ENCODE data around the gene ATP5PB. TPM values are rescaled to one million over a fixed set of nuclear protein-coding genes. Genes with fewer than 3 reads are reported as not detected.
A peak's percentile ranks its signal among the peaks of the same experiment; 100 is the strongest.

The ATP5PB gene
- total RNA-seq (10 to 100 TPM; 47.3 to 51.5 TPM), total RNA-seq (65.9 to 302 (median 107) reads per million in 172 experiments)
- polyA plus RNA-seq (2013, experiment 1 of 2) = 251 TPM
- 222 TPM for polyA plus RNA-seq (2013, experiment 2 of 2)

- H3K36me3 Mint-ChIP-seq (ENCODE audit: low read depth) = peaks cover 91% of the 10 kb centered on the region
- DNase-seq (peak; percentile 73 to 99 (median 84)), ATAC-seq (ENCODE audit: poor library complexity) (peak; percentile 95)
- peaks cover 92% of the 10 kb centered on the region for H3K4me1 Mint-ChIP-seq (ENCODE audit: low read depth)
- POLR2A ChIA-PET = interaction anchor here (0.5 to 2.5 kb wide), 13 partner anchors 9 to 1414 kb away, joined by 3 to 28 read pairs (median 5); partner anchors contain the start of genes C1orf162, DDX20, LRIF1 and STRIP1
- peaks cover 44% of the 10 kb centered on the region for H3K4me1 ChIP-seq (ENCODE audit: insufficient read depth, low read length)
- intact Hi-C loops (cut with DNase I, micrococcal nuclease) = loop anchor here (2.0 to 10.0 kb wide), 9 partner anchors 22 to 1414 kb away; partner anchors contain the start of genes DDX20 (in 2 of the 2), CEPT1 (in 1 of the 2), DRAM2 (in 1 of the 2) and STRIP1 (in 1 of the 2)
- CTCF ChIA-PET = interaction anchor here (1.1 to 1.3 kb wide), 2 partner anchors 59 to 226 kb away, joined by 4 read pairs; no protein-coding TSS in a partner anchor
- H3K9me3 ChIP-seq (ENCODE audit: control insufficient read depth in 1 of 2, insufficient read depth in 1 of 2, low read length in 2 of 2) = no peaks in the 10 kb centered on the region
- no peaks in the 10 kb centered on the region for H3K9me3 Mint-ChIP-seq
- no peaks in the 10 kb centered on the region for H3K27me3 ChIP-seq (ENCODE audit: control insufficient read depth in 1 of 2, insufficient read depth in 2 of 2, low read length in 2 of 2)
- H3K27ac ChIP-seq (ENCODE audit: low read depth in 1 of 2, low read length in 2 of 2) = peak within 1 kb of the TSS; percentile 75 to 93
- no peak for TF ChIP-seq CTCF (IDR thresholded peaks at IDR 0.05)
- peak within 1 kb of the TSS; percentile 97 for H3K27ac Mint-ChIP-seq
- no peaks in the 10 kb centered on the region for H3K27me3 Mint-ChIP-seq
- H3K4me3 ChIP-seq (ENCODE audit: low read length) = peak within 1 kb of the TSS; percentile 75
- peaks cover 55% of the 10 kb centered on the region for H3K36me3 ChIP-seq (ENCODE audit: insufficient read depth, low read length)
- H3K4me3 Mint-ChIP-seq = peak within 1 kb of the TSS; percentile 97
Observed at GRCh38 chr1:111448918-111449702, at the start of gene ATP5PB, which contains the start of gene WDR77. Gene ATP5PB, plus strand, starts transcription at chr1:111449464. Its CDS starts 78 bp downstream, at chr1:111449542. Gene WDR77, minus strand, starts transcription at chr1:111449256. Its CDS starts 87 bp downstream, at chr1:111449169.

GRCh38 chr1:111399792-111400610, 49.3 kb upstream of the ATP5PB start:
- intact Hi-C loops (cut with DNase I, micrococcal nuclease) = loop anchor here (1.0 to 5.0 kb wide), 4 partner anchors 53 to 369 kb away; no protein-coding TSS in a partner anchor
- CTCF ChIA-PET = interaction anchor here (0.8 to 1.6 kb wide), 14 partner anchors 10 to 208 kb away, joined by 3 to 9 read pairs (median 3); no protein-coding TSS in a partner anchor
- H3K9me3 ChIP-seq (ENCODE audit: control insufficient read depth in 1 of 2, insufficient read depth in 1 of 2, low read length in 2 of 2) = no peaks in the 10 kb centered on the region
- Mint-ChIP-seq H3K27ac (no peak overlapping the region), H3K9me3 (peaks cover 2% of the 10 kb centered on the region), H3K4me1 (ENCODE audit: low read depth) (peaks cover 40% of the 10 kb centered on the region), H3K27me3 (no peaks in the 10 kb centered on the region), H3K4me3 (no peak overlapping the region), H3K36me3 (ENCODE audit: low read depth) (no peaks in the 10 kb centered on the region)
- no peak overlapping the region for H3K4me3 ChIP-seq (ENCODE audit: low read length)
- H3K36me3 ChIP-seq (ENCODE audit: insufficient read depth, low read length) = no peaks in the 10 kb centered on the region
- POLR2A ChIA-PET = interaction anchor here (0.6 to 1.3 kb wide), 5 partner anchors 174 to 260 kb away, joined by 3 to 6 read pairs (median 3); partner anchors contain the start of genes CEPT1 and DRAM2
- H3K4me1 ChIP-seq (ENCODE audit: insufficient read depth, low read length) = no peaks in the 10 kb centered on the region
- no peak overlapping the region for H3K27ac ChIP-seq (ENCODE audit: low read depth in 1 of 2, low read length in 2 of 2)
- peak in 12 of 14 experiments; percentile 7 to 69 (median 24) for DNase-seq
- TF ChIP-seq CTCF (IDR thresholded peaks at IDR 0.05) = peak; percentile 84
- ATAC-seq (ENCODE audit: poor library complexity) = no peak
- H3K27me3 ChIP-seq (ENCODE audit: control insufficient read depth in 1 of 2, insufficient read depth in 2 of 2, low read length in 2 of 2) = no peaks in the 10 kb centered on the region

GRCh38 chr1:111402083-111402482, 47.2 kb upstream of the ATP5PB start:
- TF ChIP-seq CTCF (IDR thresholded peaks at IDR 0.05) = no peak
- H3K9me3 Mint-ChIP-seq = peaks cover 2% of the 10 kb centered on the region
- H3K27ac ChIP-seq (ENCODE audit: low read depth in 1 of 2, low read length in 2 of 2) = no peak overlapping the region
- peaks cover 7% of the 10 kb centered on the region for H3K4me1 ChIP-seq (ENCODE audit: insufficient read depth, low read length)
- no peaks in the 10 kb centered on the region for H3K27me3 ChIP-seq (ENCODE audit: control insufficient read depth in 1 of 2, insufficient read depth in 2 of 2, low read length in 2 of 2)
- H3K27ac Mint-ChIP-seq = no peak overlapping the region
- ChIA-PET POLR2A (interaction anchor here (0.7 to 0.9 kb wide), 2 partner anchors 46 to 263 kb away, joined by 3 read pairs; partner anchors contain the start of genes CEPT1 and DRAM2), CTCF (no interaction called here)
- H3K9me3 ChIP-seq (ENCODE audit: control insufficient read depth in 1 of 2, insufficient read depth in 1 of 2, low read length in 2 of 2) = no peaks in the 10 kb centered on the region
- H3K4me3 Mint-ChIP-seq = no peak overlapping the region
- H3K27me3 Mint-ChIP-seq = no peaks in the 10 kb centered on the region
- intact Hi-C loops (cut with DNase I, micrococcal nuclease) = loop anchor here in 1 of 2 experiments (5.0 kb wide), 2 partner anchors 55 to 265 kb away; no protein-coding TSS in a partner anchor
- no peak for DNase-seq
- H3K36me3 Mint-ChIP-seq (ENCODE audit: low read depth) = no peaks in the 10 kb centered on the region
- no peak for ATAC-seq (ENCODE audit: poor library complexity)
- H3K4me1 Mint-ChIP-seq (ENCODE audit: low read depth) = peaks cover 61% of the 10 kb centered on the region
- no peaks in the 10 kb centered on the region for H3K36me3 ChIP-seq (ENCODE audit: insufficient read depth, low read length)
- H3K4me3 ChIP-seq (ENCODE audit: low read length) = no peak overlapping the region

Data from CD4-positive, alpha-beta T cell (primary cell).